Measurements from ENCODE around the gene PIAS1. TPM values are rescaled to one million over a fixed set of nuclear protein-coding genes. Genes with fewer than 3 reads are reported as not detected.

PIAS1 gene
- total RNA-seq, 1 experiment from 2014 or later = 32.9 TPM

DNA sequence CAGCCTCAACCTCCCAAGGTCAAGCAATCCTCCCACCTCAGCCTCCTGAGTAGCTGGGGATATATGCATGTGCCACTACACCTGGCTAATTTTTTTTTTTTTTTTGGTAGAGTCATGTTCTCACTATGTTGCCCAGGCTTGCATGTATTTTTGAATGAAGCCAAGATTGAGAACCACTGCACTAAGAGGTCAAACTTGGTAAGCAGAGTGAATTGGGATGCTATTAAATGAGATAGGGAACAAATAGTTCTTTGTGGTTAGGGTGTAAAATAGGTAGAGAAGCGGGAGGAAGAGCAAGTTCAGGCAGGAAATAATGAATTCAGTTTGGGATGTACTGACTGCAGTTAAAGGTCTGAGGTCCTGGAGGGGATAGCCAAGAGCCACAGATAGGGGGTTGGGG is 39.9 kb upstream of the PIAS1 start:
- TF ChIP-seq, protein P1, sequence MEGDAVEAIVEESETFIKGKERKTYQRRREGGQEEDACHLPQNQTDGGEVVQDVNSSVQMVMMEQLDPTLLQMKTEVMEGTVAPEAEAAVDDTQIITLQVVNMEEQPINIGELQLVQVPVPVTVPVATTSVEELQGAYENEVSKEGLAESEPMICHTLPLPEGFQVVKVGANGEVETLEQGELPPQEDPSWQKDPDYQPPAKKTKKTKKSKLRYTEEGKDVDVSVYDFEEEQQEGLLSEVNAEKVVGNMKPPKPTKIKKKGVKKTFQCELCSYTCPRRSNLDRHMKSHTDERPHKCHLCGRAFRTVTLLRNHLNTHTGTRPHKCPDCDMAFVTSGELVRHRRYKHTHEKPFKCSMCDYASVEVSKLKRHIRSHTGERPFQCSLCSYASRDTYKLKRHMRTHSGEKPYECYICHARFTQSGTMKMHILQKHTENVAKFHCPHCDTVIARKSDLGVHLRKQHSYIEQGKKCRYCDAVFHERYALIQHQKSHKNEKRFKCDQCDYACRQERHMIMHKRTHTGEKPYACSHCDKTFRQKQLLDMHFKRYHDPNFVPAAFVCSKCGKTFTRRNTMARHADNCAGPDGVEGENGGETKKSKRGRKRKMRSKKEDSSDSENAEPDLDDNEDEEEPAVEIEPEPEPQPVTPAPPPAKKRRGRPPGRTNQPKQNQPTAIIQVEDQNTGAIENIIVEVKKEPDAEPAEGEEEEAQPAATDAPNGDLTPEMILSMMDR (IDR thresholded peaks at IDR 0.05; ENCODE audit: unreplicated experiment) = no peak
- DNase-seq (ENCODE audit: unreplicated experiment) = no peak
- H3K4me3 Mint-ChIP-seq (ENCODE audit: unreplicated experiment) = no peak overlapping the region
- H3K4me1 Mint-ChIP-seq (ENCODE audit: insufficient read depth, unreplicated experiment) = peaks cover 22% of the 10 kb centered on the region
- H3K27ac Mint-ChIP-seq (ENCODE audit: low read depth, unreplicated experiment) = no peak overlapping the region
- peaks cover 1% of the 10 kb centered on the region for H3K9me3 Mint-ChIP-seq (ENCODE audit: unreplicated experiment)
- BruUV-seq (replicated peaks) = no TSS peak
- intact Hi-C loops (cut with micrococcal nuclease) = no loop called here
- POLR2A ChIA-PET = no interaction called here
- no peaks in the 10 kb centered on the region for H3K36me3 Mint-ChIP-seq (ENCODE audit: insufficient read depth, unreplicated experiment)
- no peaks in the 10 kb centered on the region for H3K27me3 Mint-ChIP-seq (ENCODE audit: insufficient read depth, unreplicated experiment)
- CTCF ChIA-PET = no interaction called here

DNA sequence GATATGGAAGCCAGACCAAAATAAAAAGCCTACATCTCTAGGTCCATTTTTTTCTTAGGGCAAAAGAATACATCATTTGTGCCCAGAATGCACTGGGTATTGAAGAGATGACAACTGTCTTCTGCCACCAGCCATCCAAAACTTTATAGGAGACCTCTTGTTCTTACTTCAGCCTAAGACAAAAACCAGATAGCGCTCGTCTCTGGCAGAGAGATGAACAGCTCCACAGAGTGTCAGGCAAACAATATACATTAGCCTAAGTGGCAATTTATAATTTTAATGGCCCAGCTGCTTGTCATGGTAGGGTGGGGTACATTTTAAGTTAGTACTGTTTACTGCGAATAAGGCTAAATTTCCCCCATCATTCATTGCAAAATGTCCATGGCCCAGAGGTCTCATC is 38.9 kb upstream of the PIAS1 start:
- Mint-ChIP-seq H3K9me3 (ENCODE audit: unreplicated experiment) (no peaks in the 10 kb centered on the region), H3K4me3 (ENCODE audit: unreplicated experiment) (no peak overlapping the region), H3K27ac (ENCODE audit: low read depth, unreplicated experiment) (no peak overlapping the region), H3K36me3 (ENCODE audit: insufficient read depth, unreplicated experiment) (no peaks in the 10 kb centered on the region), H3K27me3 (ENCODE audit: insufficient read depth, unreplicated experiment) (no peaks in the 10 kb centered on the region), H3K4me1 (ENCODE audit: insufficient read depth, unreplicated experiment) (peaks cover 25% of the 10 kb centered on the region)
- no peak for DNase-seq (ENCODE audit: unreplicated experiment)
- no TSS peak for BruUV-seq (replicated peaks)
- POLR2A ChIA-PET = interaction anchor here (0.6 to 2.1 kb wide), 4 partner anchors 17 to 61 kb away, joined by 3 to 5 read pairs (median 3); partner anchors contain the start of gene PIAS1
- CTCF ChIA-PET = no interaction called here
- intact Hi-C loops (cut with micrococcal nuclease) = no loop called here
- TF ChIP-seq, protein P1 (IDR thresholded peaks at IDR 0.05; ENCODE audit: unreplicated experiment) = no peak

DNA sequence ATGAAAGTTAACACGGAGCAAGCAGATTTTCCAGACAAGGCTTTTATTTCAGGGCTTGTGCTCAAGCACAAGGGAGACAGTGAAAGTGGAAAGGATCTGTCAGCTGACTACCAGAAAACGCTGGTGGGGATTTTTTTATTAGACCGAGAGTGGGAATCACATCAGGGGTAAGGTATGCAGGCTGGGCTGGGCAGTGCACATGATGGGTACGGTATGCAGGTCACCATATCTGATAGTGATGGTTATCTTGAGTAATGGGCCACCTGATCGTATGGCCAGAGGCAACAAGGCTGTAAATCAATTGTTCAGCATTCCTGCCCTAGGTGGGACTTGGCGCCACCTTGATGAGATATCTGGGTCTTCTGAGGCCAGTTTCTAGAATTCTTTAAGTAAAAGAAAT is 36.9 kb upstream of the PIAS1 start:
- intact Hi-C loops (cut with micrococcal nuclease) = no loop called here
- Mint-ChIP-seq H3K4me1 (ENCODE audit: insufficient read depth, unreplicated experiment) (peaks cover 25% of the 10 kb centered on the region), H3K9me3 (ENCODE audit: unreplicated experiment) (no peaks in the 10 kb centered on the region), H3K27me3 (ENCODE audit: insufficient read depth, unreplicated experiment) (no peaks in the 10 kb centered on the region), H3K4me3 (ENCODE audit: unreplicated experiment) (no peak overlapping the region), H3K27ac (ENCODE audit: low read depth, unreplicated experiment) (no peak overlapping the region), H3K36me3 (ENCODE audit: insufficient read depth, unreplicated experiment) (no peaks in the 10 kb centered on the region)
- no peak for DNase-seq (ENCODE audit: unreplicated experiment)
- POLR2A ChIA-PET = interaction anchor here (1.0 kb wide), 1 partner anchor 13 kb away, joined by 3 read pairs; no protein-coding TSS in a partner anchor
- CTCF ChIA-PET = interaction anchor here (0.7 to 1.0 kb wide), 2 partner anchors 39 to 67 kb away, joined by 3 to 4 read pairs; no protein-coding TSS in a partner anchor
- no TSS peak for BruUV-seq (replicated peaks)
- TF ChIP-seq, protein P1 (IDR thresholded peaks at IDR 0.05; ENCODE audit: unreplicated experiment) = no peak

DNA sequence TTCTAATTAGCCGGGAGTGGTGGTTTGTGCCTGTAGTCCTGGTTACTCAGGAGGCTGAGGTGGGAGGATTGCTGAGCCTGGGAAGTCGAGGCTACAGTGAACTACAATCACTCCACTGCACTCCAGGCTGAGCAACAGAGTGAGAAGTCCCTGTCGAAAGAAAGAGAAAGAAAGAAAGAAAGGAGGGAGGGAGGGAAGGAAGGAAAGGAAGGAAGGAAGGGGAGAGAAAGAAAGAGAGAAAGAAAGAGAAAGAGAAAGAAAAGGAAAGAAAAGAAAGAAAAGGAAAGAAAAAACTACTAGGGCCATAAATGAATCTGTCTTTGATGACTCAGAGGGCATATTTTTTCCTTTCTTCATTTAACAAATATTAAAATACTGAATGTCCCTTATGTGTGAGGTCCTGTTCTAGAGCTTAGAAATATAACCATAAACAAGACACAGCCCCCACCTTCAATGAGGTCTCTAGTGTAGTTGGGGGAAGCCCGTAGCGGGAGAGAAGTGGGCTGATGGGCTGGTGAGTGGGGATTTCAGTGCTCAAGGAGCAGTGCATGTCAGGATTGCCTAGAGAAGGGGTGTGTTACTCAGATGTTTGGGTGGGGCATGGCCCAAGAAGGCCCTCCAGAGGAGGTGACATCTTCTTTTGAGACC is 35.2 kb upstream of the PIAS1 start:
- peak overlapping the region; percentile 55 for H3K27ac Mint-ChIP-seq (ENCODE audit: low read depth, unreplicated experiment)
- BruUV-seq (replicated peaks) = no TSS peak
- H3K27me3 Mint-ChIP-seq (ENCODE audit: insufficient read depth, unreplicated experiment) = no peaks in the 10 kb centered on the region
- TF ChIP-seq, protein P1 (IDR thresholded peaks at IDR 0.05; ENCODE audit: unreplicated experiment) = no peak
- no peaks in the 10 kb centered on the region for H3K9me3 Mint-ChIP-seq (ENCODE audit: unreplicated experiment)
- no peak for DNase-seq (ENCODE audit: unreplicated experiment)
- H3K36me3 Mint-ChIP-seq (ENCODE audit: insufficient read depth, unreplicated experiment) = no peaks in the 10 kb centered on the region
- H3K4me3 Mint-ChIP-seq (ENCODE audit: unreplicated experiment) = no peak overlapping the region
- H3K4me1 Mint-ChIP-seq (ENCODE audit: insufficient read depth, unreplicated experiment) = peaks cover 25% of the 10 kb centered on the region
- CTCF ChIA-PET = interaction anchor here (1.0 kb wide), 1 partner anchor 155 kb away, joined by 4 read pairs; no protein-coding TSS in a partner anchor
- POLR2A ChIA-PET = no interaction called here
- intact Hi-C loops (cut with micrococcal nuclease) = no loop called here
